Measurements from ENCODE around the gene AKAP6. TPM values are rescaled to one million over a fixed set of nuclear protein-coding genes. Genes with fewer than 3 reads are reported as not detected.

The AKAP6 gene
- total RNA-seq, 1 experiment from 2014 or later, result 1.9 TPM

DNA sequence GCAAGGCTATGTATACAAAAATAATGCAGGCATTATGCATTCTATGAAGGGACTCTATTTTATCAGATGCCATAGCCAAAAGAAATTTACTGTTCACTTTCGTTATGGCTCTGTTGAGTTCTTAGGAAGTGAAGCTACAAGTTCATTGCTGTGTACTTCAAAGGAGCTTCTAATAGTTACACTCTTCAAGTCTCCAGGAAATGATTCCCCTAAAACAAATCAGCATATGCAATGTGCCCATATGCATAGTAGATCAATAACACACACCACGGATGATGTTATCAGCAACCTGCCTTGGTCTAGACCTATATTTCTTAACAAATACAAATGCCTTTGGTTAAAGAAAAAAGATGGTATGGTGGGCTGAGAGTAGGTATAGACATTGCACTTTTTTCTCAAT lies 83.4 kb downstream of the AKAP6 start (continued):
- no peak for TF ChIP-seq POLR2AphosphoS5 (IDR thresholded peaks at IDR 0.05; ENCODE audit: low read depth, low read length)
- TF ChIP-seq POLR2A (IDR thresholded peaks at IDR 0.05; ENCODE audit: borderline replicate concordance, extremely low read depth, insufficient read depth, insufficient read length), result no peak
- no peak for TF ChIP-seq ZFX (IDR thresholded peaks at IDR 0.05)
- TF ChIP-seq EZH2 (IDR thresholded peaks at IDR 0.05), result no peak
- no peak for TF ChIP-seq ZNF274 (IDR thresholded peaks at IDR 0.05; ENCODE audit: low read depth, low read length)
- TF ChIP-seq SRF (IDR thresholded peaks at IDR 0.05; ENCODE audit: low read depth), result no peak

DNA sequence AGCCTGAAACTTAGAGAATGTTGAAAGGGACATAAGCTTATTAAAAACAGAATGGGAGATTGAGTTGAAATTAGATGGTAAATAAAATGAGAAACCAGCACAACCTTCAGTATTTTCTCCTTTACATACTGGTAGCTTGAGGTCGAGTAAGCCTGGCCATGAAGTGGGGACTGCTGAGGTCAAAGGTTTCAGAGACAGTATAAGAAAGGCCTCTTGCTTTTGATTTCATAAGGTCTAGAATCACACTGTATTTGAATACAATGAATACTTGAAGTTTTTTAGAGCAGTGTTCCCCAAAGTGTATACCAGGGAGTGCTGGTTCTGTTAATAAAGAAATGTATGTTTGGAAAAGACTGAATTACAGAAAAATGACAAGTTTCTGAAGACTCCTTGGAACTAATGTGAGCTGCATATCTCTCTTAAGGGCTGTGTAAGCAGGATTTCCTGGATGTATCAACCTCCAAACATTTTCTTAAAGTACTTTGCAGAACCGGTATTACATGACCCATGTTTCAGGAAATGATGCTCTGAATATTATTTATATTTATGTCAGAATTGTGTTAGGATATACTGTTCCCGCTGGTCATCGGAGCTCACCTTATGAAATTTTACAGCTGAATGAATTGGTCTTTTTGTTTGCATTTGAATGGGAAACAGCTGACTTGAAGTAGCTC lies 85.0 kb downstream of the AKAP6 start:
- Histone ChIP-seq H2AFZ (ENCODE audit: low read depth, low read length, poor library complexity, severe bottlenecking) (no peak overlapping the region), H3K79me2 (ENCODE audit: insufficient read depth, low read length) (no peaks in the 10 kb centered on the region), H3K36me3 (ENCODE audit: control insufficient read depth in 1 of 2, insufficient read depth in 2 of 2, low read length in 2 of 2) (no peaks in the 10 kb centered on the region), H3K4me3 (replicated peaks in 1 of 2; ENCODE audit: low read depth in 1 of 2, low read length in 2 of 2) (no peak overlapping the region), H3K9ac (ENCODE audit: low read length) (no peak overlapping the region), H3K9me3 (ENCODE audit: control insufficient read depth in 1 of 2, insufficient read depth in 1 of 2, low read depth in 1 of 2, low read length in 2 of 2) (no peaks in the 10 kb centered on the region), H3K4me2 (ENCODE audit: low read length) (no peak overlapping the region), H3K27ac (ENCODE audit: low read depth, low read length) (no peak overlapping the region), H4K20me1 (ENCODE audit: insufficient read depth) (no peaks in the 10 kb centered on the region), H3K27me3 (ENCODE audit: insufficient read depth, low read length) (no peaks in the 10 kb centered on the region), H3K9me2 (ENCODE audit: insufficient read depth) (no peaks in the 10 kb centered on the region), H3K4me1 (ENCODE audit: control insufficient read depth in 1 of 2, insufficient read depth in 2 of 2, low read length in 2 of 2) (peaks cover 14% of the 10 kb centered on the region in 2 experiments)
- ChIA-PET POLR2A (interaction anchor here (1.0 kb wide), 1 partner anchor 994 kb away, joined by 3 read pairs; the partner anchor contains the start of gene HEATR5A), CTCF (no interaction called here), RAD21 (ENCODE audit: low non-redundant PET in 1 of 2, low total read pairs in 2 of 2, uncharacterized antibody in 2 of 2, unreplicated experiment in 2 of 2) (no interaction called here)
- BruUV-seq (replicated peaks), result no TSS peak
- TF ChIP-seq ELF1 (IDR thresholded peaks at IDR 0.05; ENCODE audit: borderline replicate concordance, low read depth) (no peak), ZNF274 (IDR thresholded peaks at IDR 0.05; ENCODE audit: low read depth, low read length) (no peak), POLR2A (IDR thresholded peaks at IDR 0.05; ENCODE audit: borderline replicate concordance, extremely low read depth, insufficient read depth, insufficient read length) (no peak), POLR2AphosphoS5 (IDR thresholded peaks at IDR 0.05; ENCODE audit: low read depth, low read length) (no peak), SIN3A (IDR thresholded peaks at IDR 0.05; ENCODE audit: low read depth) (no peak), TCF7L2 (IDR thresholded peaks at IDR 0.05; ENCODE audit: borderline replicate concordance, extremely low read depth, insufficient read depth, insufficient read length) (no peak), EZH2phosphoT487 (IDR thresholded peaks at IDR 0.05; ENCODE audit: borderline replicate concordance) (no peak)
- TF ChIP-seq, protein P1, sequence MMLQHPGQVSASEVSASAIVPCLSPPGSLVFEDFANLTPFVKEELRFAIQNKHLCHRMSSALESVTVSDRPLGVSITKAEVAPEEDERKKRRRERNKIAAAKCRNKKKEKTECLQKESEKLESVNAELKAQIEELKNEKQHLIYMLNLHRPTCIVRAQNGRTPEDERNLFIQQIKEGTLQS (IDR thresholded peaks at IDR 0.05), result no peak
- TF ChIP-seq, protein P2, sequence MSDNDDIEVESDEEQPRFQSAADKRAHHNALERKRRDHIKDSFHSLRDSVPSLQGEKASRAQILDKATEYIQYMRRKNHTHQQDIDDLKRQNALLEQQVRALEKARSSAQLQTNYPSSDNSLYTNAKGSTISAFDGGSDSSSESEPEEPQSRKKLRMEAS (IDR thresholded peaks at IDR 0.05), result no peak
- intact Hi-C loops (cut with micrococcal nuclease), result no loop called here
- DNase-seq (ENCODE audit: low read depth, low spot score), result no peak
- ATAC-seq, result no peak
